GM18502 (cell line): ENCODE results near the gene MKKS.

Experiments used
- ATAC-seq: cut with Tn5 transposase; IDR thresholded peaks from one replicate; pipeline ENCODE4 v1.9.1; 2021; ENCODE audit warnings: mild to moderate bottlenecking; ENCODE audit not compliant: unreplicated experiment, poor library complexity

Gene MKKS

DNA sequence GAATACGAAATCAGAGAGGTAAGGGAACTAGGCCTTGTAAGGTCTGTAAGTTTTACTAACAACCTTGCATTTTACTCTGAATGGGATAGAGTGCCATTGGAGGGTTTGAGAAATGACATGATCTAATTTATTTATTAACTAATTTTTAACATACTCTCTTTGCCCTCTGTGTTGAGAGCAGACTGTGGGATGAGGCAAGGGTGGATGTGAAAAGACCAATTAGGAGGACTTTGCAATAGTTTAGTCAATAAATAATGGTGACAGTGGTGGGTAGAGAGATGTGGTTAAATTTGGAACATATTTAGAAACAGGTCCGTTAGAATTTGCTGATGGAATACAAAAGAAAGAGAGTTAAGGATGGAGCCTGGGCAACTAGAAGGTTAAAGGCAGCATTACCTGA lies 60.0 kb downstream of the MKKS start:
- ATAC-seq: no peak

DNA sequence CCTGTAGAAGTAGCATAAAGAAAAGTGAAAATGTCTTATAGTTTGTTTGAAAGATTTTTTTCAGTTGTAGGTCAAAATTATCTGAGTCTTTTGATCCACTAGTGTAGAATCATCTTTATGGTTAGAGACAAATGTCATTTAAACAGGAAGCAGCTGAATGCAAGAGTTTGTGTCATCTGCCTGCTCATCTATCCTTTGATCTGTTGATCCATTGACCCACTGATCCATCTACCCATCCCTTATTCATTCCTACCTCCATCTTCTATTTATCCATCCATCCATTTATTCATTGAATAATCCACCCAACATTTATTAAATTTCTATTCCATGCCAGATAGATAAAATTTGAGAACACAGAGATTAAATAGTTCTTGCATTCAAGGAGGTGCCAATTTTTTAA lies 62.6 kb downstream of the MKKS start:
- no peak for ATAC-seq

DNA sequence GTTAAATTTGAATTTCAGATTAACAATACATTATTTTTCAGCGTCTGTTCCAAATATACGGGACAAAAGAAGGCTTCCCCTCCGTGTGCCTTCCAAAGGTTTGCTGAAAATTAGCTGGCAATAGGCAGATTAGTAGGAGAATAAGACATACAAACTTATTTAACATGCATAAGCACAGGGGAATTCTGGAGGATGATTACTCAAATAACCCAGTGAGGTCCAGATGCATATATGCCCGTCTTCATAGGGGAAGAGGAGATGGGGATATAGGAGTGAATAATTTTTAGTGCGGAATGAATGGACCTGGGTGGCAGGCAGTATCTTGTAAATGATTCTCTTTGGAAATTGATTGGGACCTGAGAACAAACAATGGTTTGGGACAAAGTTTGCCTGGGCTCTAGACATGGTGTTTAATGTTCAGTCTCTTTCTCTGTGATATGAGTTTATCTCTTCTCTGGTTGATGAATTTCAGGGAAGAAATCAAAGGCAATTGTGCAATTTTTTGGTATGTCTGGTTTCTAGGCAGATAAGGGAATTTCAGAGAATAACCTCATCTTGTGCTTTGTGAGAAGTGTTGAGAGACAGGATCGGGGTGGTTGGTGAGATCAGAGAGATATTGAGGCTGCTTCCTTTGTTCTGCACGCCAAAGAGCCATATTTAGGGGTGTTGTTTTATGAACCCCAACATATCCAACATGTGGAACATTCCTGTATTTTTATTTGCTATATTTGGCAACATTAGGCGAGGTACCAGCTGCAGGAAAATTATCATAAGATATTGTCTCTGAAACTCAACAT lies 63.7 kb downstream of the MKKS start:
- no peak for ATAC-seq

DNA sequence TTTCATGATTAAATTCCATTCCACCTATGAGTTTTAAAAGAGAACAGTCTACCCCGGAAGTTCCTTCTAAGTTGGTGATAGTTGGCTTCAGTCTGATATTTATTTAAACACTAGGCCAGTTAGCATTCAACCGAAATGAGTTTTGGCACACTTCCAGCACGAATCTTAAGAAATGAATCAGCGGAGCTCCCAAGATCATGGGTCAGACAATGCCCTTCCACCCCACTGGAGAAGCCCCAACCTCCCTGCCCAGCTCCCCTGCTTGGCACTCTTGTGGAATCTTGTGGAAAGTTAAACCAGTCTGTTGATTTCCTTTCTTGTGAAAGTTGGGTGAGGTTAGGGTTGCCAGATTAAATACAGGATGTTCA lies 64.3 kb downstream of the MKKS start:
- no peak for ATAC-seq

DNA sequence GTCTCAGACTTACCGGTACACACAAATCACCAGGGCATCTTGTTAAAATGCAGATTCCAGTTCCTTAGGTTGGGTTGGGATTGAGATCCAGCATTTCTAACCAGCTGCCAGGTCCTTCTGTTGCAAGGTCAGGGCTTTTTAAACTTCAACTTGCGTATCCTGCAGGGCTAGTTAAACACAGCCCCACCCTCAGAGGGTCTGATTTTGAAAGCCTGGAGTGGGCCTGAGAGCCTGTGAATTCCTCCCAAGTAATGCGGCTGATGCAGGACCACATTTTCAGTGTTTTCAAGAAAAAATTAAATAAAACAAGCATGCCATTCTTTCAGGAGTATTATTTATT lies 65.3 kb downstream of the MKKS start:
- ATAC-seq: no peak

- no peak for ATAC-seq
These were observed 65.9 kb downstream of the MKKS start for GRCh38 chr20:10367943-10368701.

GRCh38 chr20:10367693-10367942 lies 66.4 kb downstream of the MKKS start:
- no peak for ATAC-seq

- ATAC-seq: no peak
These were observed 66.9 kb downstream of the MKKS start for GRCh38 chr20:10366898-10367692.

GRCh38 chr20:10362674-10363073 lies 71.3 kb downstream of the MKKS start:
- peak; percentile 58 for ATAC-seq

GRCh38 chr20:10360878-10361277 lies 73.1 kb downstream of the MKKS start:
- no peak for ATAC-seq

DNA sequence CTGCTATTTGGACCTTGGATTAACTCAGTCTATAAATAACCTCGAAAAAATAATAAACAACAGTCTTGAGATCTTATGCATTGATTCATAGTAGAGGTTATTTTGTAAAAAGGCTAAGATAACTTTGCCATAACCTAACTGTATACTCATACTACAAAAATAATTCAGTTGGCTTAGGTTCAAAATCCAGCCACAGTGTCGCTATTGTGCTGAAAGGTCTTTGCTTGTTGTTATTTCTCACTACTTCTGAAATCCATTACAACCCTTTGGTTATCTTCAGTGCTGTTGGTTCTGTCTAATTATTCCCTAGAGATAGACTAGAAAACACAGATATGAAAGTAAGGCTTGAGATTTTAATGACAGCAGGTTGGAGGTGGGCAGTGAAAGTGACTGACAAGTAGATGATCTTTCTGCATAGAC lies 74.4 kb downstream of the MKKS start:
- no peak for ATAC-seq

GRCh38 chr20:10357974-10358373 lies 76.0 kb downstream of the MKKS start:
- no peak for ATAC-seq

DNA sequence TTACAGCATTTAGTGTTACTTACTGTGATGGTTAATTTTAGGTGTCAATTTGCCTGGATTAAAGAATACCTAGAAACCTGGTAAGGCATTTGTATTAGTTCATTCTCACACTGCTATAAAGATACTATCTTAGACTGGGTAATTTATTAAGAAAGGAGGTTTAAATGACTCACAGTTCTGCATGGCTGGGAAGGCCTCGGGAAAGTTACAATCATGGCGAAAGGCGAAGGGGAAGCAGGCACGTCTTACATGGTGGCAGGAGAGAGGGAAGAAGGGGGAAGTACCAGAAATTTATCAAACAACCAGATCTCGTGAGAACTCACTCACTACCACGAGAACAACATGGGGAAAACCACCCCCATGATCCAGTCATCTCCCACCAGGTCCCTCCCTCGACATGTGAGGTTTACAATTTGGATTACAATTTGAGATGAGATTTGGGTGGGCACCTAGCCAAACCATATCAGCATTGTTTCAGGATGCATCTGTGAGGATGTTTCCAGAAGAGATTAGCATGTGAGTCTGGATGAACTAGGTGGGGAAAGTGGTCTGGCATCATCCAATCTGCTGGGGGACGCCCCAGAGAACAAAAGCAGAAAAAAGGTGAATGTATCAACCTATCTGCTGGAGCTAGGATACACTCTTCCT lies 76.8 kb downstream of the MKKS start:
- ATAC-seq: no peak

- no peak for ATAC-seq
These were observed 77.4 kb downstream of the MKKS start for GRCh38 chr20:10356628-10357027.

- ATAC-seq: no peak
These were observed 80.8 kb downstream of the MKKS start for GRCh38 chr20:10352934-10353824.
